ENCODE data around the gene GNG7.
"Not testable (repeated sequence)": the region's sequence is repeated elsewhere in the genome, so short reads cannot be mapped to it uniquely, and the experiment has no call there.

Gene GNG7

DNA sequence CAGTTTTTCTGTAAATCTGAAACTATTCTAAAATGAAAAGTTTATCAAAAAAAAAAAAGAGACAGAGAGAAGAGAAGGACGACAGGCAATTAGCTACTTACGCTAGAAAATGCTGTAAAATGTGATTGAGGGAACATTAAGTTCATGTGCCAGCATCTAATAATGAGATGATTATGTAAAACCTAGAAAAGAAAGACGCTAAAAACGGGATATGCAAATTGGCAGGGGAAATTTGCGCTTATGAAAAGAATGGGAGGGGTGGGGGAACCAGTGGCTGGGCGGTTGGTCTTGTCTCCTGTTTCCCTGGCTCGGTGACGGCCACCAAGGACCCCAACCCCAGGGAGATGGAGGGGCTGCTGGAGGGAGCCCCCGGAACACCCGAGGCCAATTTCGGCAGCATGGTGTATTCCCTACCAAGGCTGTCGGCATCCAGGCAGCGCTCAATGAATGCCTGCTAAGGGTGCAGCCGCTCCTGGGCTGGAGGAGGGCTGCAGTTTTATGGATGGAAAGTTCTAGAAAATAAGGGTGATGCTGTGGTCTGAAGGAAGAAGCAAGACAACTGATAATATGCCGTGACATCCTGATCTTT lies 34.2 kb downstream of the GNG7 start:
- DNase-seq = no peak

DNA sequence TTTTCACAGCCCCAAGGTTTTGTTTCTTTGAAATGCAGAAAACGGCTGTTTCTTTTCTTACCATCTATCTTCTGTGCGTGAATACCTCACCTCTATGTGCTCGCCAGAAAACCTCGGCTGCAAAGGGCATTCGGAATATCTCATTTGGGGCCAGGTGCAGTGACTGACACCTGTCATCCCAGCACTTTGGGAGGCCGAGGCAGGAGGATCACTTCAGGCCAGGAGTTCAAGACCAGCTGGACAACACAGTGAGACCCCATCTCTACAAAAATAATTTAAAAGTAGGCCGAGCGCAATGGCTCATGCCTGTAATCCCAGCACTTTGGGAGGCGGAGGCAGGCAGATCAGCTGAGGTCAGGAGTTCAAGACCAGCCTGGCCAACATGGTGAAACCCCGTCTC lies 35.1 kb downstream of the GNG7 start:
- DNase-seq = not testable (repeated sequence)

DNA sequence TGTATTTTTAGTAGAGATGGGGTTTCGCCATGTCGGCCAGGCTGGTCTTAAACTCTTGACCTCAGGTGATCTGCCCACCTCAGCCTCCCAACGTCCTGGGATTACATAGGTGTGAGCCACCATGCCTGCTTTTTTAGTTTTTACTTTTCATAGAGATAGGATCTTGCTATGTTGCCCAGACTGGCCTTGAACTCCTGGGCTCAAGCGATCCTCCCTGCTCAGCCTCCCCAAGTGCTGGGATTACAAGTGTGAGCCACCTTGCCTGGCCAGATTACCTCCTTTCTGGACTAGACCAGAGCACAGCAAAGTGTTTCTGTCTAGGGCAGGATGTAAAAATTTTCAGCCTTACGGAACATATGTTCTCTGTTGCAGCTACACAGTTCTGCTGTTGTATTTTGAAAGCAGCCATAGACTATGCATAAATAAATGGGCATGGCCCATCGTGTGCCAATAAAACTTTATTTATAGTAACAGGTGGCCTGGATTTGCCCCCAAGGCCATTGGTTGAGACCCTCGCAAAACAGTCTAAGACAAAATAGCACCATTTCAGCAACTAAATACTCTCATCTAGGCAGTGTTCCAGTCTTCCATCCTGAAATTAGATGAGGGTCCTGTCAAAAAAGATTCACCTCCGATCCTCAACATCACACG lies 36.0 kb downstream of the GNG7 start:
- DNase-seq = no peak

DNA sequence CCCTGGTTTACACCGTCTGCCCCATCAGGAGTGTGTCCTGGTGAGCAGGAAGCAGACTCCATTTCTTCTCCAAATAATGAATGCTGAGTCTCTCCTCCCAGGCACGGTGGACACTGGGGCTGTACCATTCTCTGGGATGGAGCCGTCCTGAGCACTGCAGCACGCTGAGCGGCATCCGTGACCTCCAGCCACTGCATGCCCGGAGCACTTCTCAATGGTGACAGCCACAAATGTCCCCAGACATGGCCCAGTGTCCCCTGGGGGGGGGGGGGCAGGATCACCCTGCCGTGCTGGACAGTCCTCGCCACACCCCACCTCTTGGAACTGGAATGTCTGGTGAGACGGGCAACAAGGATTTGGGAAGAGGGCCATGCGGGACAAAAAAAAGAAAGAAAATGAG lies 37.4 kb downstream of the GNG7 start:
- no peak for DNase-seq

DNA sequence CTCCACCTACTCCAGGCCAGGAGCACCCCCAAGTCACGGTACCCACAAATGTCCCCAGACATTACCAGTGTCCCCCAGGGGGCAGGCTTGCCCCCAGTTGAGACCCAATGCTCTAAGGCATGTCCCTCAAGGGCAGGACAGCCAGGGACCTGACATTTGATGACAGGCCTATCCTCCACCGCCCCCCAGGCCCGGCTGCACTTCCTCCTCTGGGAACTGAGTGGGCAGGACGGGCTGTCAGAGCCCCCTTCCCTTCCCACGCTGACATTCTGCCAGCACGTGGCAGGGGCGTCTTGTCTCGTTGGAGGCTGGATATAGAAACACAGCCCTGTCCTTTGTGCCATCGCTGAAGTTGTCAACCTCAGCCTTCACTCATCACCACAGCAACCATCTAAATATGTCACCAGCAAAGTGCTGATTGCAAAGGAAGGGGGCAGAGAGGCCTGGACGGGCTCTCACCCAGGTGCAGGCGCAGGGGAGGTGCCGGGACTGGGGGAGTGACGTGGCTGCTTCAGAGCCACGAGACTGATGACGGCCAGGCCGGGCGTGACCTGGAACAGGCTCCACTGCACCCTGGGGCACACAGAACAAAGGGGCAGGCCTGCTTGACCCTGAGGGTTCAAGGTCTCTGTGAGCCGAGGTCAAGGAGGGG lies 38.4 kb downstream of the GNG7 start:
- no peak for DNase-seq

DNA sequence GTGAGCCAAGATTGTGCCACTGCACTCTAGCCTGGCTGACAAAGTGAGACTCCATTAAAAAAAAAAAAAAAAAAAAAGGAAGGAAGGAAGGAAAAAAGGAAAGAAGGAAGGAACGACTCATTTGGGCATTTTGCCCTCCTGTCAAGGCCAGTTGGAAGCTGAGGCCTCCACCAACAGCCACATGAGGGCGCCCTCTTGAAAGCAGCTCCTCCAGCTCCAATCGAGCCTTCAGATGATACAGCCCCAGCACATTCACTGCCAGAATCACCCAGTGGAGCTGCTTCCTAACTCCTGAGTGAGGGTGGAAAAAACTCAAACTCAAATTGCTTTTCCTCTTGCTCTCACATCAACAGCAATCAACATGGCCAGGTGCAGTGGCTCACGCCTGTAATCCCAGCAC lies 40.9 kb downstream of the GNG7 start:
- DNase-seq = no peak

DNA sequence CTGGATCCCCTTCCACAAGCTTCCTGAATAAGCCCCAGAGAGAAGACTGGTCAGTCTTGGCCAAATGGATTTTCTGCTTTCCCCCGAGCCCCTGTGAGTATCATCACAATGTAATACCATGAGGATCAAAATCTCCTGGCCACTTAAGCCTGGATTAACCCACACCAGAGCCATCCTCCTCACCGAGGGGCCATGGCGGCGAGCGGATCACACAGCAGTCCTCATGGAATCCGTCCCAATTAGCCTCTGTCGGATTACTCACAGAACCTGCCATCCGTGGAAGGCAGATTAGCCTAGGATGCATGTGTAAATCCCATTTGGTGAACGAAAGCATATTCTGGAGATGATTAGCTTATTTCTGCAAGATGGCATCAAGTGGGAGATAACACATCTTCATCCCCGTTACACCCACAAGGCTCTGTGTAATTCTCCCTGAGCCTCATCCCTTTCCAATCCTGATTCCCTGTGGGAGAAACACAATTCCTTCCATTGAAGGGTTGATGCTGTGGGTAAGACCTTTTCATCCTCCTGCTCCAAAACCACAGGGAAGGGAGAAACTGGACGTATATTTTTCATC lies 42.5 kb downstream of the GNG7 start:
- DNase-seq = no peak

DNA sequence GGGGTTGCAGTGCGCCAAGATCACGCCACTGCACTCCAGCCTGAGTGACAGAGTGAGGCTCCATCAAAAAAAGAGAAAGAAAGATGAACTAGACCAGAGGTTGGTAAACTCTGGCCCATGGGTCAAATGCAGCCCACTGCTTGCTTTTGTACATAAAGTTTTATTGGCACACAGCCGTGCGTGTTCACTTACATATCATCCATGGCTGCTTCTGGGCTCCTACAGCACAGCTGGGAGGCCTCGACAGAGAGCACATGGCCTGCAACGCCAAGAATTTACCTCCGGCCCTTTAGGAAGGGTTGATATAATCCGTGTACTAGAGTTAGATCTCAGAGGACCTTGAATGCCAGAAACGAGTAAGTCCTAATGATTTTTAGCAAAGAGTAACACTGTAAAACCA lies 46.0 kb downstream of the GNG7 start:
- no peak for DNase-seq

DNA sequence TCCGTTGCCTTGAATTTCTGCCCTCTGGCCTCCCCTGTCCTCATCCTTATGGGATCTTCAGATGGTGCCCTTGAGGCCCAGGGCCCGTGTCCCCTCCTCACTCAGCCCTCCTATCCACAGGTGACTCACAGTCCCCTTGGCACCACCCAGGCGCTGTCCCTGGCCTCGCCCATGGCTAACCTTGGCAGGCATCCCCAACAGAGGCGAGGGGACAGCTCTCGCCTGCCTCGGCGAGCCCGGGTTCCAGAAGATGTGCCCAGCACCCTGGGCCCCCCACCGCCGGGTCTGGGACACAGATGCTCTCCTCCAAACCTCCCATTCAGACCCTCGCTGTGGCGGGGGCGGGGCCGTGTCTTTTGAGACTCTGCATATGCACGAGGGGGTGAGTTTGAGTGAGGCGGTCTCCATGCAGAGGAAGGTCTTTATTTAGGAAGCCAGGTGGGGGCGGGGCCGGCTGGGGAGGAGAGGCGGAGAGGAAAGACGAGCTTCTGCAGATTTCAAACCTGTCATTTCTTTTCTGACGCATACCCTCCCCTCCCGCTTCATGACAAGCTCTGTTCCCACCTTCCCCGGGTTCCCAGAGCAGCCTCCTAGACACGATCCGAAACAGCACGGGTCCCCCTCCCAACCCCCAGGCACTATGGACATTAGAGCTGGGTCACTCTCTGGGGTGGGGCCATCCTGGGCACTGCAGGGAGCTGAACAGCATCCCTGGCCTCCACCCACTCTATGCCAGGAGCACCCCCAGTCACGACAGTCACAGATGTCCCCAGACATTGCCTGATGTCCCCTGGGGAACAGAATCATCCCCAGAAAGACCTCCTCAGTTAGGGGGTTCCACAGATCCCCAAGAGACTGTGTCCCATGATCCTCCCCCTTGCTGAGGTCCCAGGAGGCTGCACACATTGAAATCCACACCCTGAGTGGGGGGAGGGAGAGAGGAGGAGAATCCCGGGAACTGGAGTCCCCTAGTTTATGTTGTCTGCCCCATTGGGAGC lies 48.5 kb downstream of the GNG7 start:
- DNase-seq = no peak

DNA sequence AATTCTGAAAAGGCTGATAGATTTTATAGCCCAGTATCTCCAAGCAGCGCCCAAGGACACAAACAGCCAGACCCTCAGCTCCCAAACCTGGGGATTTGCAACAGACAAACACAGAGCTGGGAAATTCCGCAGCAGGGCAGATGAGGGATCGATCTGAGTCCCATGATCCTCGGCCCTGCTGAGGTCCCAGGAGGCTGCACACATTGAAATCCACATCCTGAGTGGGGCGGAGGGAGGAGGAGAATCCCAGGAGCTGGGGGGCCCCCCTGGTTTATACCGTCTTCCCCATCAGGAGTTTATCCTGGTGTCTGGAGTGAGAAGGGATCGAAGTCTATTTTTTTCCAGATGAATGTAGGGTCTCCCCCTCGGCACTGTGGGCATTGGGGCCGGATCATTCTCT lies 49.3 kb downstream of the GNG7 start:
- DNase-seq = no peak

DNA sequence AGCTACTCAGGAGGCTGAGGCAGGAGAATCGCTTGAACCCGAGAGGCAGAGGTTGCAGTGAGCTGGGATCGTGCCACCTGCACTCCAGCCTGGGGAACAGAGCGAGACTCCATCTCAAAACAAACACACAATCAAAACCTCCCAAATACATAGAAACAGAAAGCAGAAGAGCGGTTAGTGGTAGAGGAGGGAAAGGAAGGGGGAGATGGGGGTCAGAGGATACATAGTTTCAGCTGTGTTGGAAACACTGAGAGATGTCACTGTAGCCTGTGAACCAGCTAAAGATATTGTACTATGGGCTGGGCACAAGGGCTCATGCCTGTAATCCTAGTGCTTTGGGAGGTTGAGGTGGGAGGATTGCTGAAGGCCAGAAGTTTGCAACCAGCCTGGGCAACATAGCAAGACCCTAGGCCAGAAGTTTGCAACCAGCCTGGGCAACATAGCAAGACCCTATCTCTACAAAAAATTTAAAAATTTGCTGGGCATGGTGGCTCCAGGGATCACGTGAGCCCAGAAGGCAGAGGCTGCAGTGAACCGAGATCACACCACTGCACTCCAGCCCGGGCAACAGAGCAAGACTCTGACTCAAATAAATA lies 49.9 kb downstream of the GNG7 start:
- no peak for DNase-seq

DNA sequence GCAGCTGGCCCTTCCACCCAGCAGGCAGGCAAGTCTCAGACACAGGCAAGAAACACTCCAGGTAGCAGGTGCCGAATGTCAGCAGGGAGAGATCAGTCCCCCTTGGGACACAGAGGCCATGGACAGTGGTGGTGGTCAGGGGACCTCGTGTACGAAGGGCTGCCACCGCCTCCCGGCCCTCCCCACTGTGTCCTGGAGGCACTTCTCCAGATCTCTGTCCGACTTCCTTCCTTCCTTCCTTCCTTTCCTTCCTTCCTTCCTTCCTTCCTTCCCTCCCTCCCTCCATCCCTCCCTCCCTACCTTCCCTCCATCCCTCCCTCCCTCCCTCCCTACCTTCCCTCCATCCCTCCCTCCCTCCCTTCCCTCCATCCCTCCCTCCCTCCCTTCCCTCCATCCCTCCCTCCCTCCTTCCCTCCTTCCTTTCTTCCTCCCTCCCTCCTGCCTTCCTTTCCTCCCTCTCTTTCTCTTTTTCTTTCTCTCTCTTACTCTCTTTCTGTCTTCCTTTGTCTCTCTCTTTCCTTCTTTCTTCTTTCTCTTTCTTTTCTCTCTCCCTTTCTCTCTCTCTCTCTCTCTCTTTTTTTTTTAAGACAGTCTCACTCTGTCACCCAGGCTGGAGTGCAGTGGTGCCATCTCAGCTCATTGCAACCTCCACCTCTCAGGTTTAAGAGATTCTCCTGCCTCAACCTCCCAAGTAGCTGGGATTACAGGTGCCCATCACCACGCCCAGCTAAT lies 51.3 kb downstream of the GNG7 start:
- DNase-seq = not testable (repeated sequence)

DNA sequence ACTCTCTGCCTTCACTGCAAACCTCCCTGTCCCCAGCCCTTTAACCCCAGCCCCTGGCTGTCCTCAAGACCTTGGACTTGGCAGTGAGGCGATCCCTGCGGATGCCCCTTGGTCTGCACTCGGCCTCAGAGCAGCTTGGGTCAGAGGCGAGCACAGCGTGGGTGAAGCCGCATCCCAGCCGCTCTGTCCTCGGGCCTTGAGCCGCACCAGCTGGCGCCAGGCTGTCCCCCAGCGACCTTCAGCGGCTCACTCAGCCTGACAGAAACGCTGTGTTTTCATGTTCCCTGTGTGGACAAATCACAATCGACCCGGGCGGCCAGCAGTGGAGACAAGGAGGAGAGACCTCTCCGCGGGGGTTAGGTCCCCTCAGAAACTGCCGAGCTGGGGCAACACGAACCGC lies 52.0 kb downstream of the GNG7 start:
- DNase-seq = no peak

DNA sequence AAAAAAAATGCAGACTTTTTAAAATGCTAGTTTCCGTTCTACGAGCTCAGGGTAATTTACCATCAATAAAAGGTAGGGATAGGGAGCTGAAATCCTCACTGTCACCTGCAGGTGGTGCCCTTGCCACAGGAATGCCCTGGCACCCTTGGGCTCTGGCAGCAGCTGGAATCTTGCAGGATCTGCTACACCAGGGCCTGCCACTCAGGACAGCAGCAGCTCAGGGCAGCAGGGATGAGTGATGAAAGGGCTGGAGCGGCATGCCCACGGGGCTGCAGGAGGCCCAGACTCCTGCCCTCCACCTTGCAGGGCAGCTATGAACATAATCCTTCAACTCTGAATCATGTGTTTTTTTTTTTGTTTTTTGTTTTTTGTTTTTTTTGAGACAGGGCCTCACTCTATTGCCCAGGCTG lies 54.0 kb downstream of the GNG7 start:
- DNase-seq = peak; percentile 84

DNA sequence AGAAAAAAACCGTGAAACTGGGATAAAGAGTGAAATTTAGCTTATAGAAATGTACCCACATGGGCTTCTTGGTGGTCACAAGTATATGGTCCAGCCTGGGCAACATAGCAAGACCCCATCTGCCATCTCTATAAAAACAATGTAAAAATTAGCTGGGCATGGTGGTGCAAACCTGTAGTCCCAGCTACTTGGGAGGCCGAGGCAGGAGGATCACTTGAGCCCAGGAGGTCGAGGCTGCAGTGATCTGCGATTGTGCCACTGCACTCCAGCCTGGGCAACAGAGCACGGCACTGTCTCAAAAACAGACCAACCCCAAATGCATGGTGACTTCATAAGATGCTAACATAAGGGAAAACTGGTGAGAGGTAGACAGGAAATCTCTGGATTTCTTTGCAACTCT lies 54.4 kb downstream of the GNG7 start:
- DNase-seq = no peak

DNA sequence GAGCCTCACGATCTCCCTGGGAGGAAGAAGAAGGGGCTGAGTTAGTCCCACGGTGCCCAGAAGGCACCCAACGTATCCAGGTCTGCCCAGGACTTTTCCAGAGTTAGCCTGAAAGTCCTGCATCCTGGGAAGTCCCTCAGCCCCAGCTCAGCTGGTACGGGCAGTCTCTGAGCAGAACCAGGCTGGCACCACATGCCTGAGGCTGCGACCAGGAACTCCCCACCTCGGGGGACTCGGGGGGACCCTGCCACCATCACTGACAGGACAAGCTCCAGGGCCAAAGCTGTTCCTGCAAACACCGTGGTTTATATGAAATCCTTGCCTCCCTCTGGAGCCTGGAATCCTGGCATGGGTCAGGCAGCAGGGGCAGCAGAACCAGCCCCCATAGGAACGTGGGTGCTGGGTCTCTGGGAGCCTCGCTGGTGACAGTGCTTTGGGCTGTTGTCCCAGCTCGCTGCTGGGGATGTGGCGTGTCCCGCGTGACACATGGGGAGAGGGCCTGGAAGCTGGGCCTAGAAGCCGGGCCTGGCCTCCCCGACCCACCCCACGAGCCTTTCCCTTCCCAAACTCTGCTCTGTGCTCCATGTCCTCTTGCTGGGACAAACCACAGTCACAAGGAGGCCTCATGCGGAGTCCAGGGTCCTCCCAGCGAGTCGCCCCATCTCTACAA lies 55.5 kb downstream of the GNG7 start:
- DNase-seq = no peak

DNA sequence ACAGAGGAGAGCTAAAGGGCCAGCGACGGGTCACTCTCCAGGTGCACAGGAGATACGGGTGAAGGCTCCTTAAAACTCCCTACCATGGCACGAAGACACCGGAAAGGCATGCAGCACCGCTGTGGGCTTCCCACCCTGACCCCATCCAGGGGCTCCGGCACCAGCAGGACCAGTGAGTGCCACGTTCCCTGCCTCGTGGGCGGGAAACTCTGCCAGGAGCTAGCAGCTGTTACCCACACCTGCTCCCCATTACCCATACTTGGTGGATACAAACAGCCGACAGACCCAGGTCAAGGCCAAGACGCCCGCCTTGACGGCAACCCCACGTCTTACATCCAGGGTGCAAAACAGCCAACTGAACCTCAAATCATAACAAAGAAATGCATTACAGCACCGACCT lies 56.7 kb downstream of the GNG7 start:
- DNase-seq = no peak

DNA sequence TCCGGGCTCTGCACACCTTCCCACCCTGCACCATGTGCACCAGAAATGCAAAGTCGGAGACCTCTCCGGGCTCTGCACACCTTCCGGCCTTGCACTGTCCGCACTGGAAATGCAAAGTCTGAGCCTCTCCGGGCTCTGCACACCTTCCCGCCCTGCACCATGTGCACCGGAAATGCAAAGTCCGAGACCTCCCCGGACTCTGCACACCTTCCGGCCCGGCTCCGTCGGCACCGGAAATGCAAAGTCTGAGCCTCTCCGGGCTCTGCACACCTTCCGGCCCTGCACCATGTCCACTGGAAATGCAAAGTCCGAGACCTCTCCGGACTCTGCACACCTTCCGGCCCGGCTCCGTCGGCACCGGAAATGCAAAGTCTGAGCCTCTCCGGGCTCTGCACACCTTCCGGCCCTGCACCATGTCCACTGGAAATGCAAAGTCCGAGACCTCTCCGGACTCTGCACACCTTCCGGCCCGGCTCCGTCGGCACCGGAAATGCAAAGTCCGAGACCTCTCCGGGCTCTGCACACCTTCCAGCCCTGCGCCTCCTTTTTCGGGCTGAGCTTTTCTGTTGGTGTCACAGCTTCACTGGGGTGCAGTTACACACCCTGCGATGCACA lies 59.3 kb downstream of the GNG7 start:
- DNase-seq = not testable (repeated sequence)

DNA sequence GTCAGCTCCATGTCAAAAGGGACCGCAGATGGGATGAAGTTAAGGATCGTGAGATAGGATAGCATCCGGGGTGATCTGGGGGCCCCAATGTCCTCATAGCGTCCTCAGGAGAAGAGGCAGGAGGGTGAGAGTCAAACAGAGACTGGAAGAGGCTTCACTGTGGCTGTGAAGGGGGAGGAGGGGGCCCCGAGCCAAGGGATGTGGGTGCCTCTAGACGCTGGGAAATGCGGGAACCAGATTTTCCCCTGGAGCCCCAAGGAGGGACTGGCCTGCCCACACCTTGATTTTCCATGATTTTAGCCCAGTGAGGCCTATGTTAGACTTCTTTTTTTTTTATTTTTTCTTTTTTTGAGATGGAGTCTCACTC lies 61.2 kb downstream of the GNG7 start:
- no peak for DNase-seq

DNA sequence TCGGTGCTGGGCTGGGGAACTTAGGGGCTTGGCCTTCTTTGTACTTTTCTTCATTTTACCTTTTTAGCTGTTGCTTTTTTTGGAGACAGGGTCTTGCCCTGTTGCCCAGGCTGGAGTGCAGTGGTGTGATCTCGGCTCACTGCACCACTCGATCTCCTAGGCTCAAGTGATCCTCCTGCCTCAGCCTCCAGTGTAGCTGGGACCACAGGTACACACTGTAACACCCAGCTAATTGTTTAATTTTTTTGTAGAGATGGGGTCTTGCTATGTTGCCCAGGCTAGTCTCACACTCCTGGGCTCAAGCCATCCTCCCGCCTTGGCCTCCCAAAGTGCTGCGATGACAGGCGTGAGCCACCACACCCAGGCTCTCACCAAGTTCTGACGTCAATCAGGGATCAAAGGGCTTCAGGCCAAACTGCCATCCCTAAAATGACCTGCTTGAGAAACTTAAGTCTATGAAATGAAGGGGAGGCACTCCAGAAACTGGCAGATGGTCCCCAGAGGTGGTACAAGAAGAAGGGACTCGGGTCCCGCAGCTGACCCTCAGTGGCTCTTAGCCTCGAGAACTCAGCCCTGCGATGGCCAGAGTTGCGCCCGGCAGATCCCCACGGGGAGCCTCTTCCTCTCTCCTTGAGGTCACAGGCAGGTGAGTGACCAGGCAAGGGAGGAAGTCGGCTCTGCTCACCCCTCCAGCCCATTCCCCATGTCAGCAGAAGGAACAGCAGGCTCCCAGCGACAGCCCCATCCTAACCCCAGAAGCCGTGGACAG lies 61.7 kb downstream of the GNG7 start:
- DNase-seq = no peak
